ENCODE measurements around the gene CDH3. TPM values are rescaled to one million over a fixed set of nuclear protein-coding genes. Genes with fewer than 3 reads are reported as not detected.

The CDH3 gene
- total RNA-seq, 4 donors from 2014 or later = 1.1 to 5.0 (median 3.2) TPM

- 95 to 98% methylated on average over 2 of the region's 2 CpGs for WGBS, 2 donors
- H3K4me3 ChIP-seq (replicated peaks in 1 of 3) = no peak overlapping the region
- H3K4me1 ChIP-seq = peaks cover 12 to 25% of the 10 kb centered on the region in 2 donors
- no peaks in the 10 kb centered on the region for H3K27me3 ChIP-seq
- no peaks in the 10 kb centered on the region for H3K36me3 ChIP-seq
- DNase-seq = no peak
- H3K27ac ChIP-seq = no peak overlapping the region
- intact Hi-C loops (cut with DNase I) = loop anchor here (5.0 kb wide), 1 partner anchor 58 kb away; no protein-coding TSS in a partner anchor
- TF ChIP-seq POLR2A (IDR thresholded peaks at IDR 0.05) (no peak), CTCF (IDR thresholded peaks at IDR 0.05) (no peak)
- H3K9me3 ChIP-seq = no peaks in the 10 kb centered on the region
These were observed 89.7 kb downstream of the CDH3 start for GRCh38 chr16:68734782-68735181.

GRCh38 chr16:68736561-68736960, 91.5 kb downstream of the CDH3 start:
- H3K27me3 ChIP-seq = no peaks in the 10 kb centered on the region
- WGBS, 2 donors = 76 to 83% methylated on average over 12 of the region's 12 CpGs
- TF ChIP-seq POLR2A (IDR thresholded peaks at IDR 0.05) = no peak
- no peak for TF ChIP-seq CTCF (IDR thresholded peaks at IDR 0.05)

DNA sequence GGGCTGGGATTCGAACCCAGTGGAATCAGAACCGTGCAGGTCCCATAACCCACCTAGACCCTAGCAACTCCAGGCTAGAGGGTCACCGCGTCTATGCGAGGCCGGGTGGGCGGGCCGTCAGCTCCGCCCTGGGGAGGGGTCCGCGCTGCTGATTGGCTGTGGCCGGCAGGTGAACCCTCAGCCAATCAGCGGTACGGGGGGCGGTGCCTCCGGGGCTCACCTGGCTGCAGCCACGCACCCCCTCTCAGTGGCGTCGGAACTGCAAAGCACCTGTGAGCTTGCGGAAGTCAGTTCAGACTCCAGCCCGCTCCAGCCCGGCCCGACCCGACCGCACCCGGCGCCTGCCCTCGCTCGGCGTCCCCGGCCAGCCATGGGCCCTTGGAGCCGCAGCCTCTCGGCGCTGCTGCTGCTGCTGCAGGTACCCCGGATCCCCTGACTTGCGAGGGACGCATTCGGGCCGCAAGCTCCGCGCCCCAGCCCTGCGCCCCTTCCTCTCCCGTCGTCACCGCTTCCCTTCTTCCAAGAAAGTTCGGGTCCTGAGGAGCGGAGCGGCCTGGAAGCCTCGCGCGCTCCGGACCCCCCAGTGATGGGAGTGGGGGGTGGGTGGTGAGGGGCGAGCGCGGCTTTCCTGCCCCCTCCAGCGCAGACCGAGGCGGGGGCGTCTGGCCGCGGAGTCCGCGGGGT, 92.1 kb downstream of the CDH3 start, which contains the start of gene CDH1:
Gene CDH1, plus strand, starts transcription at position 247 of the 684 bp plus-strand sequence. Its CDS starts 124 bp downstream, at position 371.
- intact Hi-C loops (cut with DNase I) = loop anchor here (5.0 kb wide), 1 partner anchor 55 kb away; no protein-coding TSS in a partner anchor
- DNase-seq = peak; percentile 98
- no peaks in the 10 kb centered on the region for H3K9me3 ChIP-seq
- WGBS, 2 donors = 1 to 3% methylated on average over 20 to 36 of the region's 63 CpGs
- no peaks in the 10 kb centered on the region for H3K36me3 ChIP-seq
- H3K27me3 ChIP-seq = no peaks in the 10 kb centered on the region
- no peak for TF ChIP-seq CTCF (IDR thresholded peaks at IDR 0.05)
- TF ChIP-seq POLR2A (IDR thresholded peaks at IDR 0.05) = peak; percentile 97 to 100
- peak within 1 kb of the TSS; percentile 92 to 98 (median 97) for H3K27ac ChIP-seq
- H3K4me3 ChIP-seq (replicated peaks in 1 of 3) = peak within 1 kb of the TSS; percentile 75 to 92 (median 86)
- peaks cover 33 to 46% of the 10 kb centered on the region in 2 donors for H3K4me1 ChIP-seq

More at GRCh38 chr16:68736561-68736960, 91.5 kb downstream of the CDH3 start:
- Histone ChIP-seq H3K4me3 (replicated peaks in 1 of 3) (peak overlapping the region in 1 of 3 donors; percentile 92), H3K27ac (peak overlapping the region in 1 of 3 donors; percentile 98), H3K4me1 (peaks cover 27 to 43% of the 10 kb centered on the region in 2 donors), H3K9me3 (no peaks in the 10 kb centered on the region), H3K36me3 (no peaks in the 10 kb centered on the region)
- intact Hi-C loops (cut with DNase I) = loop anchor here (5.0 kb wide), 1 partner anchor 56 kb away; no protein-coding TSS in a partner anchor
- no peak for DNase-seq

- H3K27me3 ChIP-seq = no peaks in the 10 kb centered on the region
- peak overlapping the region; percentile 92 to 98 (median 97) for H3K27ac ChIP-seq
- peak in 1 of 2 donors; percentile 46 for TF ChIP-seq POLR2A (IDR thresholded peaks at IDR 0.05)
- TF ChIP-seq CTCF (IDR thresholded peaks at IDR 0.05) = peak in 2 of 6 experiments; percentile 17 to 31
- no peaks in the 10 kb centered on the region for H3K36me3 ChIP-seq
- intact Hi-C loops (cut with DNase I) = loop anchor here (5.0 kb wide), 1 partner anchor 54 kb away; no protein-coding TSS in a partner anchor
- H3K4me1 ChIP-seq = peaks cover 41 to 46% of the 10 kb centered on the region in 2 donors
- WGBS, 2 donors = 3 to 4% methylated on average over 31 to 37 of the region's 58 CpGs
- peak; percentile 82 to 83 for DNase-seq
- H3K9me3 ChIP-seq = no peaks in the 10 kb centered on the region
- peak overlapping the region; percentile 75 to 92 (median 86) for H3K4me3 ChIP-seq (replicated peaks in 1 of 3)
These were observed 92.9 kb downstream of the CDH3 start for GRCh38 chr16:68737730-68738629.
